HL-60 (cell line): ENCODE results near the gene BCAR3.
"Not testable (repeated sequence)": the region's sequence is repeated elsewhere in the genome, so short reads cannot be mapped to it uniquely, and the experiment has no call there.

Experiments
- DNase-seq, 2 experiments: peaks; one replicate each; pipeline ENCODE4 v3.0.0-alpha.2; 2010 to 2020; ENCODE audit warnings: low read depth in 1 of 2, low spot score in 1 of 2
- H3K27ac ChIP-seq: fragments of 250-450 bp; sonication (Bioruptor Pico); replicated peaks from 2 replicates; pipeline ENCODE4 v1.5.1; 2020; ENCODE audit warnings: mild to moderate bottlenecking, moderate library complexity
- H3K27me3 ChIP-seq: fragments of 250-450 bp; sonication (Bioruptor Pico); 2 replicates; pipeline ENCODE4 v1.5.1; 2021; ENCODE audit warnings: mild to moderate bottlenecking, moderate library complexity; ENCODE audit not compliant: insufficient read depth, poor library complexity, severe bottlenecking
- H3K4me3 ChIP-seq: replicated peaks from 2 replicates; pipeline ENCODE4 v1.5.1; 2011; ENCODE audit warnings: mild to moderate bottlenecking, control low read depth, low read length; ENCODE audit not compliant: insufficient read depth
- GABPA ChIP-seq: IDR thresholded peaks from 2 replicates; pipeline ENCODE4 v1.6.1; 2012; ENCODE audit warnings: low read depth
- POLR2AphosphoS5 ChIP-seq: IDR thresholded peaks from 2 replicates; pipeline ENCODE4 v1.6.1; 2012; ENCODE audit warnings: low read depth
- SPI1 ChIP-seq: IDR thresholded peaks from 2 replicates; pipeline ENCODE4 v1.6.1; 2012; ENCODE audit warnings: low read depth, mild to moderate bottlenecking, borderline replicate concordance
- TF ChIP-seq, protein P1 (sequence below): IDR thresholded peaks from one replicate; pipeline ENCODE4 v1.5.1; 2011; ENCODE audit warnings: low read length, control low read depth, inconsistent platforms; ENCODE audit not compliant: insufficient read depth
- TF ChIP-seq, protein P2 (sequence below): IDR thresholded peaks from 2 replicates; pipeline ENCODE4 v1.6.1; 2012; ENCODE audit warnings: low read depth; ENCODE audit not compliant: insufficient replicate concordance

The BCAR3 gene

DNA sequence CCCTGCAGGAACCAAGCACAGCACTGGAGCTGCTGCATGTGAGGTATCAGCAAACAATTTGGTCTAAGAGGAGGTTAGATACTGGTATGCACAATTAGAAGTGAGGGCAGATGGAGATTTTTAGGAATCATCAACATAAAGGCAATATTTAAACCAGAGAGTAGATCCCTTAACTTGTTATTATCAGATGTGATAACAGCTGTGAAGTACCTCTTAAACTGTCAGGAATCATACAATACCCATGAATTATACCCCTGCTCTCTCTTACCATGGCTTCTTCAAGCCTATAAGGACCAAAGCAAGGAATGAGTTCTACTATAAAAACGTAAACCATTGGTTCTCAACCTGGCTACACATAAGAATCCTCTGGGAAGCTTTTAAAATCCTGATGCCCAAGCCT, 3.9 kb downstream of the BCAR3 start:
- TF ChIP-seq SPI1, result no peak
- no peak for TF ChIP-seq GABPA
- no peak for TF ChIP-seq POLR2AphosphoS5
- TF ChIP-seq, protein P1, sequence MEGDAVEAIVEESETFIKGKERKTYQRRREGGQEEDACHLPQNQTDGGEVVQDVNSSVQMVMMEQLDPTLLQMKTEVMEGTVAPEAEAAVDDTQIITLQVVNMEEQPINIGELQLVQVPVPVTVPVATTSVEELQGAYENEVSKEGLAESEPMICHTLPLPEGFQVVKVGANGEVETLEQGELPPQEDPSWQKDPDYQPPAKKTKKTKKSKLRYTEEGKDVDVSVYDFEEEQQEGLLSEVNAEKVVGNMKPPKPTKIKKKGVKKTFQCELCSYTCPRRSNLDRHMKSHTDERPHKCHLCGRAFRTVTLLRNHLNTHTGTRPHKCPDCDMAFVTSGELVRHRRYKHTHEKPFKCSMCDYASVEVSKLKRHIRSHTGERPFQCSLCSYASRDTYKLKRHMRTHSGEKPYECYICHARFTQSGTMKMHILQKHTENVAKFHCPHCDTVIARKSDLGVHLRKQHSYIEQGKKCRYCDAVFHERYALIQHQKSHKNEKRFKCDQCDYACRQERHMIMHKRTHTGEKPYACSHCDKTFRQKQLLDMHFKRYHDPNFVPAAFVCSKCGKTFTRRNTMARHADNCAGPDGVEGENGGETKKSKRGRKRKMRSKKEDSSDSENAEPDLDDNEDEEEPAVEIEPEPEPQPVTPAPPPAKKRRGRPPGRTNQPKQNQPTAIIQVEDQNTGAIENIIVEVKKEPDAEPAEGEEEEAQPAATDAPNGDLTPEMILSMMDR, result no peak
- Histone ChIP-seq H3K4me3 (no peak overlapping the region), H3K27me3 (peaks cover 25% of the 10 kb centered on the region), H3K27ac (no peak overlapping the region)
- no peak for DNase-seq

DNA sequence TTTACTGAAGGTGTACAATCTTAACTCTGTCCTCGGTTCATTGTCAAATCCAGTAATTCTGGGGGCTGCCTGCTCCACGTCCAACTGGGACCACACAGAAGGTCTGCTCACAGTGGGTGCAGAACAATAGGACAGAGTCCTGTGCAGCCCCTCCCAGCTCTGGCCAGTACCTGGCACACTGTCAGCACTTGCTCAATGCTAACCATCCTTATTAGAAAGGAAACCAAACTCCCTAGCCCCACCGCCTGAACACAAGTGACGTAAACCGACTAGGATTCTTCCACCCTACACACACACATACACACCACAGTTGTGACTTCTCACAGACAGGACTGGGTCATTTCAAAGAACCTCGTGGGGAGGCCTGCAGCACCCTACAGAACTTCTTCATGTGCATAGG, 5.2 kb downstream of the BCAR3 start:
- TF ChIP-seq GABPA, result no peak
- TF ChIP-seq POLR2AphosphoS5, result no peak
- TF ChIP-seq, protein P2, sequence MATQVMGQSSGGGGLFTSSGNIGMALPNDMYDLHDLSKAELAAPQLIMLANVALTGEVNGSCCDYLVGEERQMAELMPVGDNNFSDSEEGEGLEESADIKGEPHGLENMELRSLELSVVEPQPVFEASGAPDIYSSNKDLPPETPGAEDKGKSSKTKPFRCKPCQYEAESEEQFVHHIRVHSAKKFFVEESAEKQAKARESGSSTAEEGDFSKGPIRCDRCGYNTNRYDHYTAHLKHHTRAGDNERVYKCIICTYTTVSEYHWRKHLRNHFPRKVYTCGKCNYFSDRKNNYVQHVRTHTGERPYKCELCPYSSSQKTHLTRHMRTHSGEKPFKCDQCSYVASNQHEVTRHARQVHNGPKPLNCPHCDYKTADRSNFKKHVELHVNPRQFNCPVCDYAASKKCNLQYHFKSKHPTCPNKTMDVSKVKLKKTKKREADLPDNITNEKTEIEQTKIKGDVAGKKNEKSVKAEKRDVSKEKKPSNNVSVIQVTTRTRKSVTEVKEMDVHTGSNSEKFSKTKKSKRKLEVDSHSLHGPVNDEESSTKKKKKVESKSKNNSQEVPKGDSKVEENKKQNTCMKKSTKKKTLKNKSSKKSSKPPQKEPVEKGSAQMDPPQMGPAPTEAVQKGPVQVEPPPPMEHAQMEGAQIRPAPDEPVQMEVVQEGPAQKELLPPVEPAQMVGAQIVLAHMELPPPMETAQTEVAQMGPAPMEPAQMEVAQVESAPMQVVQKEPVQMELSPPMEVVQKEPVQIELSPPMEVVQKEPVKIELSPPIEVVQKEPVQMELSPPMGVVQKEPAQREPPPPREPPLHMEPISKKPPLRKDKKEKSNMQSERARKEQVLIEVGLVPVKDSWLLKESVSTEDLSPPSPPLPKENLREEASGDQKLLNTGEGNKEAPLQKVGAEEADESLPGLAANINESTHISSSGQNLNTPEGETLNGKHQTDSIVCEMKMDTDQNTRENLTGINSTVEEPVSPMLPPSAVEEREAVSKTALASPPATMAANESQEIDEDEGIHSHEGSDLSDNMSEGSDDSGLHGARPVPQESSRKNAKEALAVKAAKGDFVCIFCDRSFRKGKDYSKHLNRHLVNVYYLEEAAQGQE, result no peak
- TF ChIP-seq, protein P1, result no peak
- no peak for TF ChIP-seq SPI1
- DNase-seq, result no peak
- H3K4me3 ChIP-seq, result no peak overlapping the region
- peaks cover 17% of the 10 kb centered on the region for H3K27me3 ChIP-seq
- no peak overlapping the region for H3K27ac ChIP-seq

DNA sequence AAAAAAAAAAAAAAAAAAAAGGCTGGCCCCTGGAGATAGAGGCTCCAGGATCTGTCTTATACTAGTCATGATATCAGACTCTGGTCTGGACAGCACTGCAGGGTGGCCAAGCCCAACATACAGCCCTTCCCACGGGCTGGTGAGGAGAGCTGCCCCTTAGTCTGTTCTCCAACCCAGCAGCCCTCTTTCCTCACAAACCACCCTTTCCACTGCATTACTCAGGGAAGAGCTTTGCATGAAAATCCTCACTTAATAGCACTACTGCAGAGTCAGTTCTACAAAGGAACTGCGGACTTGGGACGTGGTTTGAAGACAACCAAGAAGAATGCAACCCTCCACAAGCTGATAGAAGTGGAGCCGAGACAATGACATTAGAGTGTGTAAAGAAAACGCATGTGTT, 5.7 kb downstream of the BCAR3 start:
- no peak overlapping the region for H3K27ac ChIP-seq
- TF ChIP-seq GABPA (no peak), POLR2AphosphoS5 (no peak), SPI1 (no peak)
- TF ChIP-seq, protein P1, result no peak
- TF ChIP-seq, protein P2, result no peak

DNA sequence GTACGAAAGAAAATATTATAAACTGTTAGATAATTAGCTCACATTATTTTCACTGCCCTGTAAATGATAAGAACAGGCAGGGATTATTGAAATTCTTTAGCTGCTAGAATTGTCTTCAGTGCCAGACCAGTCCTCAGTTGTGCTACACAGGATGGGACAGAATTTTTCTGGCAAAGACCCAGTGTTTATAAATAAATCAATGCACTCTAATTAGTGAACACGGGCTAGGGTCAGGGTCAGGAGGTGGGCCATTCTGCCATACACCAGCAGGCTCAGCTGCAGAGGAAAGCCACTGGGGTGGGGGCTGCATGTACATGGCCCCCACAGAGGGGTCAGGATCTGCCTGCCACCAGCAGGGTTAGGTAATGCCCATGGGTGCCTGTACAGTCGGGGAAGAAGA, 6.4 kb downstream of the BCAR3 start:
- TF ChIP-seq, protein P2, result no peak
- TF ChIP-seq, protein P1, result no peak
- TF ChIP-seq GABPA (no peak), POLR2AphosphoS5 (no peak), SPI1 (no peak)
- no peak for DNase-seq
- Histone ChIP-seq H3K27me3 (peaks cover 8% of the 10 kb centered on the region), H3K4me3 (no peak overlapping the region), H3K27ac (no peak overlapping the region)

More for the DNA sequence above, 5.7 kb downstream of the BCAR3 start:
- Histone ChIP-seq H3K27me3 (peaks cover 13% of the 10 kb centered on the region), H3K4me3 (no peak overlapping the region)
- DNase-seq, result no peak

DNA sequence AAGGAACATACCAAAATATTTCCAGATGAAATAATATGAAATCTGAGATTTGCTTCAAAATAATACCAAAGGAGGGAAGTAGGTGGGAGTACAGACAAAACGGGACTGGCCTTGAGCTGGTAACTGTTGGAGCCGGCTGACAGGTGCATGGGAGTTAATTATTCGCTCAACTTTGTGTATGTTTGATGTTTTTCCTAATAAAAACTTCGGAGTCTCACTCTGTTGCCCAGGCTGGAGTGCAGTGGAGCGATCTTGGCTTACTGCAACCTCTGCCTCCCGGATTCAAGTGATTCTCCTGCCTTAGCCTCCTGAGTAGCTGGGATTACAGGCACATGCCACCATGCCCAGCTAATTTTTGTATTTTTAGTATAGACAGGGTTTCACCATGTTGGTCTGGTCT, 7.6 kb downstream of the BCAR3 start:
- not testable (repeated sequence) for DNase-seq, H3K27me3 ChIP-seq, H3K4me3 ChIP-seq, H3K27ac ChIP-seq
